IMR-90 (cell line): ENCODE data around the gene PSMC3. TPM values are rescaled to one million over a fixed set of nuclear protein-coding genes. Genes with fewer than 3 reads are reported as not detected.

Experiments
- ATAC-seq: fragments of 200-7000 bp; cut with Tn5 transposase; 2 replicates; pipeline ENCODE4 v1.9.1; 2020; ENCODE audit warnings: low read depth, mild to moderate bottlenecking, moderate library complexity
- BruUV-seq: library from RNA; stranded (reverse); fragments of 400-500 nt; replicated peaks from 2 replicates; lab custom pipeline; 2021; lab: Mats Ljungman, UMichigan
- CTCF ChIA-PET: fragments of 300-600 bp; formaldehyde crosslinking; extraction: SDS; loops from one replicate; lab custom pipeline; 2021; ENCODE audit warnings: antibody characterized with exemption; lab: Yijun Ruan, JAX
- POLR2A ChIA-PET: fragments of 300-600 bp; sonication (Branson Sonifier 250); formaldehyde crosslinking; loops from one replicate; lab custom pipeline; 2022; ENCODE audit warnings: antibody characterized with exemption; ENCODE audit not compliant: unreplicated experiment; lab: Charles Lee
- DNase-seq: peaks from one replicate; pipeline ENCODE4 v3.0.0; 2013
- H2AFZ ChIP-seq: replicated peaks from 2 replicates; pipeline ENCODE3; 2013; ENCODE audit warnings: low read length, mild to moderate bottlenecking; ENCODE audit not compliant: poor library complexity
- H2AK5ac ChIP-seq: 2 replicates; pipeline ENCODE4 v1.6.1; 2013; ENCODE audit warnings: low read depth, low read length, inconsistent platforms
- H2AK9ac ChIP-seq: replicated peaks from 2 replicates; pipeline ENCODE3; 2013; ENCODE audit warnings: mild to moderate bottlenecking, low read depth, low read length, moderate library complexity; ENCODE audit not compliant: poor library complexity
- H2BK120ac ChIP-seq: 2 replicates; pipeline ENCODE4 v1.6.1; 2013; ENCODE audit warnings: low read depth, low read length, inconsistent platforms
- H2BK15ac ChIP-seq: 3 replicates; pipeline ENCODE4 v1.6.1; 2013; ENCODE audit warnings: low read depth, low read length, inconsistent platforms
- H2BK20ac ChIP-seq: 2 replicates; pipeline ENCODE4 v1.6.1; 2013; ENCODE audit warnings: low read depth, mild to moderate bottlenecking, inconsistent platforms, low read length, moderate library complexity
- H2BK5ac ChIP-seq: 2 replicates; pipeline ENCODE4 v1.6.1; 2013; ENCODE audit warnings: mild to moderate bottlenecking, low read depth, low read length, inconsistent platforms; ENCODE audit not compliant: poor library complexity, severe bottlenecking
- H3K14ac ChIP-seq: replicated peaks from 2 replicates; pipeline ENCODE4 v1.6.1; 2013; ENCODE audit warnings: low read depth, low read length, inconsistent platforms
- H3K18ac ChIP-seq: 2 replicates; pipeline ENCODE4 v1.6.1; 2013; ENCODE audit warnings: low read depth, low read length, control low read depth
- H3K23ac ChIP-seq: 2 replicates; pipeline ENCODE4 v1.6.1; 2013; ENCODE audit warnings: low read depth, low read length, inconsistent platforms
- H3K27ac ChIP-seq: 2 replicates; pipeline ENCODE4 v1.5.1; 2013; ENCODE audit warnings: mild to moderate bottlenecking, control low read depth, low read length; ENCODE audit not compliant: insufficient read depth
- H3K27me3 ChIP-seq: 2 replicates; pipeline ENCODE4 v1.6.1; 2013; ENCODE audit warnings: low read length; ENCODE audit not compliant: control insufficient read depth, insufficient read depth
- H3K36me3 ChIP-seq: 2 replicates; pipeline ENCODE4 v1.6.1; 2013; ENCODE audit warnings: low read length, mixed read lengths; ENCODE audit not compliant: control insufficient read depth, insufficient read depth
- H3K4ac ChIP-seq: 2 replicates; pipeline ENCODE4 v1.6.1; 2013; ENCODE audit warnings: low read depth, low read length, inconsistent platforms
- H3K4me1 ChIP-seq: 2 replicates; pipeline ENCODE4 v1.6.1; 2013; ENCODE audit warnings: low read length, mixed read lengths; ENCODE audit not compliant: control insufficient read depth, insufficient read depth
- H3K4me2 ChIP-seq: 2 replicates; pipeline ENCODE4 v1.6.1; 2013; ENCODE audit warnings: low read depth, mild to moderate bottlenecking, control low read depth, low read length, moderate library complexity
- H3K4me3 ChIP-seq: 2 replicates; pipeline ENCODE4 v1.5.1; 2013; ENCODE audit warnings: low read depth, mild to moderate bottlenecking, control low read depth, low read length, moderate library complexity; ENCODE audit not compliant: insufficient read depth
- H3K56ac ChIP-seq: 2 replicates; pipeline ENCODE4 v1.6.1; 2013; ENCODE audit warnings: low read length, inconsistent platforms; ENCODE audit not compliant: insufficient read depth; ENCODE audit errors: extremely low read depth
- H3K79me1 ChIP-seq, 2 experiments: 2 replicates each; pipeline ENCODE4 v1.6.1; 2013; ENCODE audit warnings: low read length in 2 of 2, inconsistent platforms in 1 of 2, low read depth in 1 of 2
- H3K9ac ChIP-seq: 2 replicates; pipeline ENCODE4 v1.6.1; 2013; ENCODE audit warnings: low read depth, low read length, control low read depth
- H3K9me1 ChIP-seq: 2 replicates; pipeline ENCODE4 v1.6.1; 2013; ENCODE audit warnings: low read length, inconsistent platforms; ENCODE audit not compliant: insufficient read depth
- H3K9me3 ChIP-seq: 2 replicates; pipeline ENCODE4 v1.6.1; 2013; ENCODE audit warnings: low read length; ENCODE audit not compliant: control insufficient read depth, insufficient read depth
- H4K20me1 ChIP-seq: 2 replicates; pipeline ENCODE4 v1.6.1; 2013; ENCODE audit warnings: low read length, inconsistent platforms; ENCODE audit not compliant: insufficient read depth
- H4K5ac ChIP-seq: 2 replicates; pipeline ENCODE4 v1.6.1; 2013; ENCODE audit warnings: mild to moderate bottlenecking, low read depth, low read length, control low read depth
- H4K8ac ChIP-seq, 2 experiments: 2 replicates each; pipeline ENCODE4 v1.6.1; 2013; ENCODE audit warnings: low read depth in 2 of 2, low read length in 2 of 2, control low read depth in 1 of 2, inconsistent platforms in 1 of 2
- H4K91ac ChIP-seq: 2 replicates; pipeline ENCODE4 v1.6.1; 2013; ENCODE audit warnings: low read depth, low read length, inconsistent platforms; ENCODE audit not compliant: insufficient read depth
- BHLHE40 ChIP-seq: fragments of 150-350 bp; IDR thresholded peaks from 2 replicates; pipeline ENCODE4 v1.6.1; 2016; ENCODE audit warnings: mild to moderate bottlenecking, low read depth, low read length
- CEBPB ChIP-seq: IDR thresholded peaks from 2 replicates; pipeline ENCODE4 v1.6.1; 2012; ENCODE audit warnings: low read depth, low read length, improper control_type of control experiment
- CHD1 ChIP-seq: IDR thresholded peaks from 2 replicates; pipeline ENCODE4 v1.6.1; 2012; ENCODE audit warnings: low read depth, low read length, improper control_type of control experiment
- FOS ChIP-seq: fragments of 150-350 bp; IDR thresholded peaks from 2 replicates; pipeline ENCODE4 v1.6.1; 2016; ENCODE audit warnings: low read depth, low read length
- MAFK ChIP-seq: IDR thresholded peaks from 2 replicates; pipeline ENCODE4 v1.6.1; 2012; ENCODE audit warnings: low read depth, low read length, improper control_type of control experiment
- MAZ ChIP-seq: IDR thresholded peaks from 2 replicates; pipeline ENCODE4 v1.6.1; 2012; ENCODE audit warnings: low read depth, mild to moderate bottlenecking, low read length, improper control_type of control experiment, moderate library complexity, borderline replicate concordance
- POLR2A ChIP-seq: IDR thresholded peaks from 2 replicates; pipeline ENCODE4 v1.6.1; 2012; ENCODE audit warnings: mild to moderate bottlenecking, low read depth, low read length
- RCOR1 ChIP-seq: IDR thresholded peaks from 2 replicates; pipeline ENCODE4 v1.6.1; 2012; ENCODE audit warnings: mild to moderate bottlenecking, low read length, improper control_type of control experiment; ENCODE audit not compliant: insufficient replicate concordance
- RFX5 ChIP-seq: IDR thresholded peaks from 2 replicates; pipeline ENCODE4 v1.8.0; 2012; ENCODE audit warnings: low read depth, mild to moderate bottlenecking, low read length, moderate library complexity
- SMC3 ChIP-seq: fragments of 150-350 bp; IDR thresholded peaks from 2 replicates; pipeline ENCODE4 v1.6.1; 2016; ENCODE audit warnings: low read depth, mild to moderate bottlenecking, antibody characterized with exemption, low read length, moderate library complexity
- WGBS, 2 experiments: methylation state at CpG; one replicate each; pipeline versions ENCODE4 v1.1.5 to v1.1.7; 2013; ENCODE audit warnings: missing lambda C conversion rate in 2 of 2; ENCODE audit not compliant: insufficient read length in 1 of 2; ENCODE audit errors: extremely low coverage in 2 of 2; 5-methylcytosine and 5-hydroxymethylcytosine counted together
- dilution Hi-C: fragments of 300-500 bp; cut with HindIII; formaldehyde crosslinking; loops from one replicate; pipeline ENCODE4 v1.14.3; 2018; ENCODE audit warnings: low sequenced_read_pairs; ENCODE audit not compliant: unreplicated experiment
- in situ Hi-C: fragments of 300-500 bp; cut with MboI; formaldehyde crosslinking; loops from 3 replicates; pipeline ENCODE4 v1.14.3; 2019; ENCODE audit warnings: low sequenced_read_pairs, inconsistent platforms, mixed read lengths
- intact Hi-C: fragments of 100-400 bp; cut with micrococcal nuclease; formaldehyde crosslinking; loops from 2 replicates; pipeline ENCODE4 v1.10.0; 2022
- polyA plus RNA-seq, 3 experiments: library from polyadenylated mRNA; depleted of rRNA; stranded (reverse); fragments of >200 nt; gene quantifications; 2 replicates each; pipeline ENCODE4 v1.2.3, GENCODE V29; 2012; ENCODE audit warnings: low replicate concordance in 1 of 3
- total RNA-seq: library from RNA; depleted of rRNA; stranded (reverse); fragments of >200 nt; gene quantifications from 2 replicates; pipeline ENCODE4 v1.2.3, GENCODE V29; 2012
- TF ChIP-seq, protein P1 (sequence below): fragments of 150-350 bp; IDR thresholded peaks from 2 replicates; pipeline ENCODE4 v1.6.1; 2016; ENCODE audit warnings: low read depth, mild to moderate bottlenecking, low read length, moderate library complexity, borderline replicate concordance
- TF ChIP-seq, protein P2 (sequence below): conservative IDR thresholded peaks from 2 replicates; pipeline ENCODE4 v1.5.1; 2012; ENCODE audit warnings: mild to moderate bottlenecking, low read depth, low read length, improper control_type of control experiment
- TF ChIP-seq, protein P3 (sequence below): fragments of 150-350 bp; IDR thresholded peaks from 2 replicates; pipeline ENCODE4 v1.6.1; 2017; ENCODE audit warnings: mild to moderate bottlenecking, antibody characterized with exemption, low read length, low read depth

PSMC3 gene
- total and polyA plus RNA-seq, 2 of the 4 experiments (the other 2 are of a cell fraction): 238 to 253 TPM

DNA sequence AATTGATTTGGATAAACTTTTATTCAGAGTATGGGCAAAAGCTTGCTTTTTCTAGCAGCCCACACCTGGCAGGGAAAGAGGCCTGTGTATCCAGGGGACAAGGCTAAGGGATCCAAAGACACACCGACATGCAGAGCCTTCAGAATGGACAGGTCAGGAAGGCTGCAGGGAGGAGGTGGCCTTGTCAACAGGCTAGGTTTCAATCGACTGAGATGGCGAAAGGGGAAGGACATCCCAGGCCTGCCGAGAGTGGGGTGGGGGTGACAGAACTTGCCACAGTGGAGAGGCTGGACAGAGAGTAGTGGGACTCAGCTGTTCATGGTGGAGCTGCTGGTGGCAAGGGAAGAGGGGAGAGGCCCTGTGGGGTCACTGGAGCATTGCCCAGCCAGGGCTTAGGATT is 23.1 kb downstream of the PSMC3 start:
- no peak overlapping the region for H2BK15ac ChIP-seq
- no peaks in the 10 kb centered on the region for H3K36me3 ChIP-seq
- no peaks in the 10 kb centered on the region for H4K20me1 ChIP-seq
- TF ChIP-seq RFX5 (no peak), POLR2A (no peak), CHD1 (no peak), BHLHE40 (no peak), FOS (no peak), MAZ (no peak), RCOR1 (no peak), CEBPB (no peak), MAFK (no peak), SMC3 (no peak)
- TF ChIP-seq, protein P1, sequence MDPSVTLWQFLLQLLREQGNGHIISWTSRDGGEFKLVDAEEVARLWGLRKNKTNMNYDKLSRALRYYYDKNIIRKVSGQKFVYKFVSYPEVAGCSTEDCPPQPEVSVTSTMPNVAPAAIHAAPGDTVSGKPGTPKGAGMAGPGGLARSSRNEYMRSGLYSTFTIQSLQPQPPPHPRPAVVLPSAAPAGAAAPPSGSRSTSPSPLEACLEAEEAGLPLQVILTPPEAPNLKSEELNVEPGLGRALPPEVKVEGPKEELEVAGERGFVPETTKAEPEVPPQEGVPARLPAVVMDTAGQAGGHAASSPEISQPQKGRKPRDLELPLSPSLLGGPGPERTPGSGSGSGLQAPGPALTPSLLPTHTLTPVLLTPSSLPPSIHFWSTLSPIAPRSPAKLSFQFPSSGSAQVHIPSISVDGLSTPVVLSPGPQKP: no peak
- TF ChIP-seq, protein P2, sequence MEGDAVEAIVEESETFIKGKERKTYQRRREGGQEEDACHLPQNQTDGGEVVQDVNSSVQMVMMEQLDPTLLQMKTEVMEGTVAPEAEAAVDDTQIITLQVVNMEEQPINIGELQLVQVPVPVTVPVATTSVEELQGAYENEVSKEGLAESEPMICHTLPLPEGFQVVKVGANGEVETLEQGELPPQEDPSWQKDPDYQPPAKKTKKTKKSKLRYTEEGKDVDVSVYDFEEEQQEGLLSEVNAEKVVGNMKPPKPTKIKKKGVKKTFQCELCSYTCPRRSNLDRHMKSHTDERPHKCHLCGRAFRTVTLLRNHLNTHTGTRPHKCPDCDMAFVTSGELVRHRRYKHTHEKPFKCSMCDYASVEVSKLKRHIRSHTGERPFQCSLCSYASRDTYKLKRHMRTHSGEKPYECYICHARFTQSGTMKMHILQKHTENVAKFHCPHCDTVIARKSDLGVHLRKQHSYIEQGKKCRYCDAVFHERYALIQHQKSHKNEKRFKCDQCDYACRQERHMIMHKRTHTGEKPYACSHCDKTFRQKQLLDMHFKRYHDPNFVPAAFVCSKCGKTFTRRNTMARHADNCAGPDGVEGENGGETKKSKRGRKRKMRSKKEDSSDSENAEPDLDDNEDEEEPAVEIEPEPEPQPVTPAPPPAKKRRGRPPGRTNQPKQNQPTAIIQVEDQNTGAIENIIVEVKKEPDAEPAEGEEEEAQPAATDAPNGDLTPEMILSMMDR: no peak
- TF ChIP-seq, protein P3, sequence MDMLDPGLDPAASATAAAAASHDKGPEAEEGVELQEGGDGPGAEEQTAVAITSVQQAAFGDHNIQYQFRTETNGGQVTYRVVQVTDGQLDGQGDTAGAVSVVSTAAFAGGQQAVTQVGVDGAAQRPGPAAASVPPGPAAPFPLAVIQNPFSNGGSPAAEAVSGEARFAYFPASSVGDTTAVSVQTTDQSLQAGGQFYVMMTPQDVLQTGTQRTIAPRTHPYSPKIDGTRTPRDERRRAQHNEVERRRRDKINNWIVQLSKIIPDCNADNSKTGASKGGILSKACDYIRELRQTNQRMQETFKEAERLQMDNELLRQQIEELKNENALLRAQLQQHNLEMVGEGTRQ: no peak
- 82% methylated on average over 4 of the region's 4 CpGs; no CpG with 5 or more reads in 1 of the 2 experiments for WGBS, 2 experiments
- no peak overlapping the region for H4K91ac ChIP-seq
- BruUV-seq: no TSS peak
- H3K18ac ChIP-seq: no peak overlapping the region
- H4K8ac ChIP-seq: no peak overlapping the region
- no peak overlapping the region for H3K4ac ChIP-seq
- H3K4me1 ChIP-seq: peaks cover 13% of the 10 kb centered on the region
- dilution Hi-C loops (no loop called here), in situ Hi-C loops (no loop called here), intact Hi-C loops (no loop called here)
- H2BK5ac ChIP-seq: no peak overlapping the region
- H2AK9ac ChIP-seq: no peak overlapping the region
- no peak overlapping the region for H3K23ac ChIP-seq
- peaks cover 0 to 11% of the 10 kb centered on the region in 2 experiments; a peak in 2 of 4 replicates for H3K79me1 ChIP-seq
- CTCF ChIA-PET: interaction anchor here (1.2 kb wide), 1 partner anchor 30 kb away, joined by 4 read pairs; no protein-coding TSS in a partner anchor
- no peak overlapping the region for H2BK20ac ChIP-seq
- no peak overlapping the region for H2AK5ac ChIP-seq
- no peak overlapping the region for H3K9ac ChIP-seq
- H3K9me1 ChIP-seq: peaks cover 8% of the 10 kb centered on the region; the same call in 1 of the 2 replicates
- no peak overlapping the region for H3K4me3 ChIP-seq
- DNase-seq (no peak), ATAC-seq (no peak)
- H3K27ac ChIP-seq: no peak overlapping the region
- no peak overlapping the region for H3K14ac ChIP-seq
- H3K9me3 ChIP-seq: no peaks in the 10 kb centered on the region
- no peak overlapping the region for H4K5ac ChIP-seq
- POLR2A ChIA-PET: no interaction called here
- H3K4me2 ChIP-seq: no peak overlapping the region
- no peak overlapping the region for H3K56ac ChIP-seq
- no peaks in the 10 kb centered on the region for H3K27me3 ChIP-seq
- no peak overlapping the region for H2BK120ac ChIP-seq
- peak overlapping the region; percentile 14 for H2AFZ ChIP-seq
